WTC11 (cell line): ENCODE data around the gene RBSN. TPM values are rescaled to one million over a fixed set of nuclear protein-coding genes. Genes with fewer than 3 reads are reported as not detected.

Source experiments
- ATAC-seq: fragments of 200-7000 bp; cut with Tn5 transposase; 2 replicates; pipeline ENCODE4 v1.10.0; 2021; ENCODE audit warnings: mild to moderate bottlenecking, moderate library complexity
- CTCF ChIA-PET: fragments of 300-600 bp; sonication (Branson Sonifier 250); formaldehyde crosslinking; loops from one replicate; lab custom pipeline; 2021; ENCODE audit warnings: antibody characterized with exemption; lab: Charles Lee
- POLR2A ChIA-PET: fragments of 350-600 bp; sonication (Branson Sonifier 250); formaldehyde crosslinking; loops from one replicate; lab custom pipeline; 2021; ENCODE audit warnings: antibody characterized with exemption; lab: Charles Lee
- DNase-seq: peaks from one replicate; pipeline ENCODE4 v3.0.0; 2021; ENCODE audit warnings: low spot score
- H3K27ac Mint-ChIP-seq: 2 replicates; pipeline ENCODE4 v1.8.0; 2021; ENCODE audit warnings: mixed read lengths
- H3K27me3 Mint-ChIP-seq: 2 replicates; pipeline ENCODE4 v1.8.0; 2021; ENCODE audit warnings: low read depth, mild to moderate bottlenecking, moderate library complexity, mixed read lengths
- H3K36me3 Mint-ChIP-seq: 2 replicates; pipeline ENCODE4 v1.8.0; 2021; ENCODE audit warnings: mixed read lengths
- H3K4me1 Mint-ChIP-seq: 2 replicates; pipeline ENCODE4 v1.8.0; 2022; ENCODE audit warnings: mixed read lengths
- H3K4me3 Mint-ChIP-seq: 2 replicates; pipeline ENCODE4 v1.8.0; 2021; ENCODE audit warnings: mild to moderate bottlenecking, moderate library complexity, mixed read lengths
- H3K9me3 Mint-ChIP-seq: 2 replicates; pipeline ENCODE4 v1.8.0; 2021; ENCODE audit warnings: mixed read lengths
- CREM ChIP-seq: sonication (generic); formaldehyde crosslinking; IDR thresholded peaks from 2 replicates; pipeline ENCODE4 v1.8.1; 2022; ENCODE audit warnings: mild to moderate bottlenecking, missing genetic modification reagents, moderate library complexity
- ELF4 ChIP-seq: sonication (generic); formaldehyde crosslinking; IDR thresholded peaks from 2 replicates; pipeline ENCODE4 v1.8.1; 2022; ENCODE audit warnings: low read depth, mild to moderate bottlenecking, moderate library complexity, missing genetic modification reagents
- FOXJ3 ChIP-seq: sonication (generic); formaldehyde crosslinking; IDR thresholded peaks from 2 replicates; pipeline ENCODE4 v1.9.0; 2021; ENCODE audit warnings: missing genetic modification reagents, mild to moderate bottlenecking, borderline replicate concordance
- GRHL2 ChIP-seq: fragments of 250-450 bp; sonication (Bioruptor Pico); IDR thresholded peaks from 2 replicates; pipeline ENCODE4 v1.8.0; 2022; ENCODE audit warnings: mild to moderate bottlenecking, moderate library complexity; ENCODE audit not compliant: insufficient replicate concordance, severe bottlenecking
- GTF2I ChIP-seq: fragments of 250-450 bp; sonication (Bioruptor Pico); conservative IDR thresholded peaks from 2 replicates; pipeline ENCODE4 v1.4.0; 2021; ENCODE audit warnings: mild to moderate bottlenecking
- JAZF1 ChIP-seq: fragments of 250-450 bp; sonication (Bioruptor Pico); IDR thresholded peaks from 2 replicates; pipeline ENCODE4 v1.9.0; 2021; ENCODE audit warnings: moderate library complexity, mild to moderate bottlenecking, inconsistent platforms
- JUN ChIP-seq: sonication (generic); formaldehyde crosslinking; IDR thresholded peaks from 2 replicates; pipeline ENCODE4 v1.8.0; 2023; ENCODE audit warnings: mild to moderate bottlenecking, missing genetic modification reagents
- NFATC4 ChIP-seq: fragments of 250-450 bp; sonication (Bioruptor Pico); IDR thresholded peaks from 2 replicates; pipeline ENCODE4 v1.9.0; 2021; ENCODE audit warnings: mild to moderate bottlenecking
- NR2C2 ChIP-seq: sonication (generic); formaldehyde crosslinking; IDR thresholded peaks from 2 replicates; pipeline ENCODE4 v1.8.0; 2022; ENCODE audit warnings: mild to moderate bottlenecking, missing genetic modification reagents
- RELA ChIP-seq: sonication (generic); formaldehyde crosslinking; IDR thresholded peaks from 2 replicates; pipeline ENCODE4 v1.8.1; 2022; ENCODE audit warnings: missing genetic modification reagents, mild to moderate bottlenecking, borderline replicate concordance
- ZNF121 ChIP-seq: sonication (generic); formaldehyde crosslinking; IDR thresholded peaks from 2 replicates; pipeline ENCODE4 v1.8.0; 2023; ENCODE audit warnings: missing genetic modification reagents
- ZNF138 ChIP-seq: sonication (generic); formaldehyde crosslinking; conservative IDR thresholded peaks from 2 replicates; pipeline ENCODE4 v1.8.1; 2022; ENCODE audit warnings: mild to moderate bottlenecking, moderate library complexity, missing genetic modification reagents
- total RNA-seq: library from RNA; stranded (reverse); gene quantifications from 3 replicates; pipeline ENCODE4 v1.2.3, GENCODE V29; 2021
- TF ChIP-seq, protein P1 (sequence below): sonication (generic); formaldehyde crosslinking; IDR thresholded peaks from 2 replicates; pipeline ENCODE4 v1.8.1; 2022; ENCODE audit warnings: low read depth, mild to moderate bottlenecking, moderate library complexity, missing genetic modification reagents, borderline replicate concordance
- TF ChIP-seq, protein P2 (sequence below): sonication (generic); formaldehyde crosslinking; IDR thresholded peaks from 2 replicates; pipeline ENCODE4 v1.8.1; 2023; ENCODE audit warnings: mild to moderate bottlenecking, missing genetic modification reagents, moderate library complexity
- TF ChIP-seq, protein P3 (sequence below): sonication (generic); formaldehyde crosslinking; conservative IDR thresholded peaks from 2 replicates; pipeline ENCODE4 v1.8.1; 2022; ENCODE audit warnings: mild to moderate bottlenecking, missing genetic modification reagents
- TF ChIP-seq, protein P4 (sequence below): sonication (generic); formaldehyde crosslinking; IDR thresholded peaks from 2 replicates; pipeline ENCODE4 v1.8.1; 2023; ENCODE audit warnings: mild to moderate bottlenecking, missing genetic modification reagents, borderline replicate concordance
- TF ChIP-seq, protein P5 (sequence below): fragments of 250-450 bp; sonication (Bioruptor Pico); IDR thresholded peaks from 2 replicates; pipeline ENCODE4 v1.8.0; 2021; ENCODE audit warnings: mild to moderate bottlenecking
- TF ChIP-seq, protein P6 (sequence below): sonication (generic); formaldehyde crosslinking; IDR thresholded peaks from 2 replicates; pipeline ENCODE4 v1.8.1; 2023; ENCODE audit warnings: mild to moderate bottlenecking, missing genetic modification reagents
- TF ChIP-seq, protein P7 (sequence below): sonication (generic); formaldehyde crosslinking; IDR thresholded peaks from 2 replicates; pipeline ENCODE4 v1.8.0; 2023; ENCODE audit warnings: mild to moderate bottlenecking, missing genetic modification reagents

The RBSN gene
- total RNA-seq, 1 experiment from 2014 or later: 24.2 TPM

DNA sequence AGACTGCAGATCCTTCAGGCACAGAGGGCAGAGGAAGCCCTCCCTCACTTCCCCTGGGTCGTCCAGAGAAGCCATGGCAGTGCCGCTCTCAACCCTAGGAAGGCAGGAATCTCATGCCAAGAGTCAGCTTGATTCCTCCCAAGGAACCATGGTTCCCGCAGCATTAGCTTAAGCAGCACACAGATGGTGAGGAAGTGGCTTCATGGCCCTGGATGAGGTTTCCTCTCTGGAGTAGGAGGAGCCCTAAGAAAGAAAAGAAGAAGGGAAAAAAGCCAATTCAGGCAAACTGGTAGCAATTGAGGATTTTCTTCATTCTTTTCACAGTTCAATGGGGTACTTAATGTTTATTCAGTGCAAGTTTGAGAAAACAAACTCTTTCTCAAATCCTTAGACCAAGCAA, 2.9 kb downstream of the RBSN start:
- no peak for DNase-seq
- ChIA-PET CTCF (no interaction called here), POLR2A (no interaction called here)
- ATAC-seq: no peak
- Mint-ChIP-seq H3K4me1 (peaks cover 12% of the 10 kb centered on the region), H3K27me3 (no peaks in the 10 kb centered on the region), H3K36me3 (peaks cover 19% of the 10 kb centered on the region), H3K27ac (no peak overlapping the region), H3K9me3 (no peaks in the 10 kb centered on the region), H3K4me3 (no peak overlapping the region; the same call in 1 of the 2 replicates)
- TF ChIP-seq, protein P1, sequence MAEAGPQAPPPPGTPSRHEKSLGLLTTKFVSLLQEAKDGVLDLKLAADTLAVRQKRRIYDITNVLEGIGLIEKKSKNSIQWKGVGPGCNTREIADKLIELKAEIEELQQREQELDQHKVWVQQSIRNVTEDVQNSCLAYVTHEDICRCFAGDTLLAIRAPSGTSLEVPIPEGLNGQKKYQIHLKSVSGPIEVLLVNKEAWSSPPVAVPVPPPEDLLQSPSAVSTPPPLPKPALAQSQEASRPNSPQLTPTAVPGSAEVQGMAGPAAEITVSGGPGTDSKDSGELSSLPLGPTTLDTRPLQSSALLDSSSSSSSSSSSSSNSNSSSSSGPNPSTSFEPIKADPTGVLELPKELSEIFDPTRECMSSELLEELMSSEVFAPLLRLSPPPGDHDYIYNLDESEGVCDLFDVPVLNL: no peak
- TF ChIP-seq, protein P2, sequence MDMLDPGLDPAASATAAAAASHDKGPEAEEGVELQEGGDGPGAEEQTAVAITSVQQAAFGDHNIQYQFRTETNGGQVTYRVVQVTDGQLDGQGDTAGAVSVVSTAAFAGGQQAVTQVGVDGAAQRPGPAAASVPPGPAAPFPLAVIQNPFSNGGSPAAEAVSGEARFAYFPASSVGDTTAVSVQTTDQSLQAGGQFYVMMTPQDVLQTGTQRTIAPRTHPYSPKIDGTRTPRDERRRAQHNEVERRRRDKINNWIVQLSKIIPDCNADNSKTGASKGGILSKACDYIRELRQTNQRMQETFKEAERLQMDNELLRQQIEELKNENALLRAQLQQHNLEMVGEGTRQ (CRISPR knock-in tag): no peak
- TF ChIP-seq ELF4 (CRISPR knock-in tag) (no peak), JUN (no peak), FOXJ3 (no peak), JAZF1 (CRISPR knock-in tag) (no peak), NFATC4 (no peak), ZNF121 (CRISPR knock-in tag) (no peak), GTF2I (CRISPR knock-in tag) (no peak), CREM (CRISPR knock-in tag) (no peak), RELA (no peak), ZNF138 (no peak), GRHL2 (CRISPR knock-in tag) (no peak), NR2C2 (no peak)
- TF ChIP-seq, protein P3, sequence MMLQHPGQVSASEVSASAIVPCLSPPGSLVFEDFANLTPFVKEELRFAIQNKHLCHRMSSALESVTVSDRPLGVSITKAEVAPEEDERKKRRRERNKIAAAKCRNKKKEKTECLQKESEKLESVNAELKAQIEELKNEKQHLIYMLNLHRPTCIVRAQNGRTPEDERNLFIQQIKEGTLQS (CRISPR knock-in tag): no peak
- TF ChIP-seq, protein P4, sequence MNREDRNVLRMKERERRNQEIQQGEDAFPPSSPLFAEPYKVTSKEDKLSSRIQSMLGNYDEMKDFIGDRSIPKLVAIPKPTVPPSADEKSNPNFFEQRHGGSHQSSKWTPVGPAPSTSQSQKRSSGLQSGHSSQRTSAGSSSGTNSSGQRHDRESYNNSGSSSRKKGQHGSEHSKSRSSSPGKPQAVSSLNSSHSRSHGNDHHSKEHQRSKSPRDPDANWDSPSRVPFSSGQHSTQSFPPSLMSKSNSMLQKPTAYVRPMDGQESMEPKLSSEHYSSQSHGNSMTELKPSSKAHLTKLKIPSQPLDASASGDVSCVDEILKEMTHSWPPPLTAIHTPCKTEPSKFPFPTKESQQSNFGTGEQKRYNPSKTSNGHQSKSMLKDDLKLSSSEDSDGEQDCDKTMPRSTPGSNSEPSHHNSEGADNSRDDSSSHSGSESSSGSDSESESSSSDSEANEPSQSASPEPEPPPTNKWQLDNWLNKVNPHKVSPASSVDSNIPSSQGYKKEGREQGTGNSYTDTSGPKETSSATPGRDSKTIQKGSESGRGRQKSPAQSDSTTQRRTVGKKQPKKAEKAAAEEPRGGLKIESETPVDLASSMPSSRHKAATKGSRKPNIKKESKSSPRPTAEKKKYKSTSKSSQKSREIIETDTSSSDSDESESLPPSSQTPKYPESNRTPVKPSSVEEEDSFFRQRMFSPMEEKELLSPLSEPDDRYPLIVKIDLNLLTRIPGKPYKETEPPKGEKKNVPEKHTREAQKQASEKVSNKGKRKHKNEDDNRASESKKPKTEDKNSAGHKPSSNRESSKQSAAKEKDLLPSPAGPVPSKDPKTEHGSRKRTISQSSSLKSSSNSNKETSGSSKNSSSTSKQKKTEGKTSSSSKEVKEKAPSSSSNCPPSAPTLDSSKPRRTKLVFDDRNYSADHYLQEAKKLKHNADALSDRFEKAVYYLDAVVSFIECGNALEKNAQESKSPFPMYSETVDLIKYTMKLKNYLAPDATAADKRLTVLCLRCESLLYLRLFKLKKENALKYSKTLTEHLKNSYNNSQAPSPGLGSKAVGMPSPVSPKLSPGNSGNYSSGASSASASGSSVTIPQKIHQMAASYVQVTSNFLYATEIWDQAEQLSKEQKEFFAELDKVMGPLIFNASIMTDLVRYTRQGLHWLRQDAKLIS: no peak
- TF ChIP-seq, protein P5, sequence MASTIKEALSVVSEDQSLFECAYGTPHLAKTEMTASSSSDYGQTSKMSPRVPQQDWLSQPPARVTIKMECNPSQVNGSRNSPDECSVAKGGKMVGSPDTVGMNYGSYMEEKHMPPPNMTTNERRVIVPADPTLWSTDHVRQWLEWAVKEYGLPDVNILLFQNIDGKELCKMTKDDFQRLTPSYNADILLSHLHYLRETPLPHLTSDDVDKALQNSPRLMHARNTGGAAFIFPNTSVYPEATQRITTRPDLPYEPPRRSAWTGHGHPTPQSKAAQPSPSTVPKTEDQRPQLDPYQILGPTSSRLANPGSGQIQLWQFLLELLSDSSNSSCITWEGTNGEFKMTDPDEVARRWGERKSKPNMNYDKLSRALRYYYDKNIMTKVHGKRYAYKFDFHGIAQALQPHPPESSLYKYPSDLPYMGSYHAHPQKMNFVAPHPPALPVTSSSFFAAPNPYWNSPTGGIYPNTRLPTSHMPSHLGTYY (CRISPR knock-in tag): no peak
- TF ChIP-seq, protein P6, sequence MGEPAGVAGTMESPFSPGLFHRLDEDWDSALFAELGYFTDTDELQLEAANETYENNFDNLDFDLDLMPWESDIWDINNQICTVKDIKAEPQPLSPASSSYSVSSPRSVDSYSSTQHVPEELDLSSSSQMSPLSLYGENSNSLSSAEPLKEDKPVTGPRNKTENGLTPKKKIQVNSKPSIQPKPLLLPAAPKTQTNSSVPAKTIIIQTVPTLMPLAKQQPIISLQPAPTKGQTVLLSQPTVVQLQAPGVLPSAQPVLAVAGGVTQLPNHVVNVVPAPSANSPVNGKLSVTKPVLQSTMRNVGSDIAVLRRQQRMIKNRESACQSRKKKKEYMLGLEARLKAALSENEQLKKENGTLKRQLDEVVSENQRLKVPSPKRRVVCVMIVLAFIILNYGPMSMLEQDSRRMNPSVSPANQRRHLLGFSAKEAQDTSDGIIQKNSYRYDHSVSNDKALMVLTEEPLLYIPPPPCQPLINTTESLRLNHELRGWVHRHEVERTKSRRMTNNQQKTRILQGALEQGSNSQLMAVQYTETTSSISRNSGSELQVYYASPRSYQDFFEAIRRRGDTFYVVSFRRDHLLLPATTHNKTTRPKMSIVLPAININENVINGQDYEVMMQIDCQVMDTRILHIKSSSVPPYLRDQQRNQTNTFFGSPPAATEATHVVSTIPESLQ (CRISPR knock-in tag): no peak
- TF ChIP-seq, protein P7, sequence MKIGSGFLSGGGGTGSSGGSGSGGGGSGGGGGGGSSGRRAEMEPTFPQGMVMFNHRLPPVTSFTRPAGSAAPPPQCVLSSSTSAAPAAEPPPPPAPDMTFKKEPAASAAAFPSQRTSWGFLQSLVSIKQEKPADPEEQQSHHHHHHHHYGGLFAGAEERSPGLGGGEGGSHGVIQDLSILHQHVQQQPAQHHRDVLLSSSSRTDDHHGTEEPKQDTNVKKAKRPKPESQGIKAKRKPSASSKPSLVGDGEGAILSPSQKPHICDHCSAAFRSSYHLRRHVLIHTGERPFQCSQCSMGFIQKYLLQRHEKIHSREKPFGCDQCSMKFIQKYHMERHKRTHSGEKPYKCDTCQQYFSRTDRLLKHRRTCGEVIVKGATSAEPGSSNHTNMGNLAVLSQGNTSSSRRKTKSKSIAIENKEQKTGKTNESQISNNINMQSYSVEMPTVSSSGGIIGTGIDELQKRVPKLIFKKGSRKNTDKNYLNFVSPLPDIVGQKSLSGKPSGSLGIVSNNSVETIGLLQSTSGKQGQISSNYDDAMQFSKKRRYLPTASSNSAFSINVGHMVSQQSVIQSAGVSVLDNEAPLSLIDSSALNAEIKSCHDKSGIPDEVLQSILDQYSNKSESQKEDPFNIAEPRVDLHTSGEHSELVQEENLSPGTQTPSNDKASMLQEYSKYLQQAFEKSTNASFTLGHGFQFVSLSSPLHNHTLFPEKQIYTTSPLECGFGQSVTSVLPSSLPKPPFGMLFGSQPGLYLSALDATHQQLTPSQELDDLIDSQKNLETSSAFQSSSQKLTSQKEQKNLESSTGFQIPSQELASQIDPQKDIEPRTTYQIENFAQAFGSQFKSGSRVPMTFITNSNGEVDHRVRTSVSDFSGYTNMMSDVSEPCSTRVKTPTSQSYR (CRISPR knock-in tag): no peak
